Measurements from ENCODE around the gene EFNA2.

EFNA2 gene

DNA sequence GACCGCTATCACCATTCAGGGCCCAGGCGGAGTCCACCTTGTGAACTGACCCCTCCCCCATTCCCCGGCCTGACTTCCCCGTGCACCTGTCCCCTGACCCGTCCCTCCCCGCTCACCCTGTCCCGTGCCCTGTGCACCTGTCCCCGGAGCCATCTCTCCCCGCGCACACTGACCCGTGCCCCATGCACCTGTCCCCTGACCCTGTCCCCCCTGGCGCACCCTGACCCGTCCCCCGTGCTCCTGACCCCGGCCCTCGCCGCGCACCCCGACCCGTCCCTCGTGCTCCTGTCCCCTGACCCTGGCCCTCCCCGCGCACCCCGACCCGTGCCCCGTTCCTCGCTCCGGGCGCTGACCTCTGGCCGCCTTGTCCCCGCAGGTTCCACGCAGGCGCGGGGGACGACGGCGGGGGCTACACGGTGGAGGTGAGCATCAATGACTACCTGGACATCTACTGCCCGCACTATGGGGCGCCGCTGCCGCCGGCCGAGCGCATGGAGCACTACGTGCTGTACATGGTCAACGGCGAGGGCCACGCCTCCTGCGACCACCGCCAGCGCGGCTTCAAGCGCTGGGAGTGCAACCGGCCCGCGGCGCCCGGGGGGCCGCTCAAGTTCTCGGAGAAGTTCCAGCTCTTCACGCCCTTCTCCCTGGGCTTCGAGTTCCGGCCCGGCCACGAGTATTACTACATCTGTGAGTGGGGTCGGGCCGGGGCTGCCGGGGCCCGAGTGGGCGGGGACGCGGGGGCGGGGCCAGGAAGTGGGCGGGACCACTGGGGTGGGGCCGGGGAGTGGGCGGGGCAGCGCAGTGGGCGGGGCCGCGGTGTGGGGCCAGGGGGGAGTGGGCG, 9.7 kb downstream of the EFNA2 start:
- Histone ChIP-seq H3K4me1 (ENCODE audit: control insufficient read depth, low read length) (peaks cover 21% of the 10 kb centered on the region), H3K9me3 (ENCODE audit: control insufficient read depth, insufficient read depth, low read length) (no peaks in the 10 kb centered on the region), H4K20me1 (ENCODE audit: control insufficient read depth, insufficient read depth, low read depth, low read length) (no peaks in the 10 kb centered on the region), H3K27ac (ENCODE audit: low read depth, low read length) (no peak overlapping the region), H3K9me2 (replicated peaks; ENCODE audit: control insufficient read depth, low read length) (no peaks in the 10 kb centered on the region), H3K27me3 (ENCODE audit: control insufficient read depth, low read length) (peaks cover 26% of the 10 kb centered on the region), H3F3A (ENCODE audit: control insufficient read depth, insufficient read depth) (no peaks in the 10 kb centered on the region), H3K4me2 (ENCODE audit: low read length) (no peak overlapping the region), H3K79me2 (ENCODE audit: control insufficient read depth, low read length) (no peaks in the 10 kb centered on the region), H3K4me3 (ENCODE audit: low read length) (no peak overlapping the region), H3K36me3 (ENCODE audit: control insufficient read depth, low read length) (no peaks in the 10 kb centered on the region)
- TF ChIP-seq EZH2phosphoT487 (IDR thresholded peaks at IDR 0.05; ENCODE audit: borderline replicate concordance, low read length) = no peak
- TF ChIP-seq, protein P1, sequence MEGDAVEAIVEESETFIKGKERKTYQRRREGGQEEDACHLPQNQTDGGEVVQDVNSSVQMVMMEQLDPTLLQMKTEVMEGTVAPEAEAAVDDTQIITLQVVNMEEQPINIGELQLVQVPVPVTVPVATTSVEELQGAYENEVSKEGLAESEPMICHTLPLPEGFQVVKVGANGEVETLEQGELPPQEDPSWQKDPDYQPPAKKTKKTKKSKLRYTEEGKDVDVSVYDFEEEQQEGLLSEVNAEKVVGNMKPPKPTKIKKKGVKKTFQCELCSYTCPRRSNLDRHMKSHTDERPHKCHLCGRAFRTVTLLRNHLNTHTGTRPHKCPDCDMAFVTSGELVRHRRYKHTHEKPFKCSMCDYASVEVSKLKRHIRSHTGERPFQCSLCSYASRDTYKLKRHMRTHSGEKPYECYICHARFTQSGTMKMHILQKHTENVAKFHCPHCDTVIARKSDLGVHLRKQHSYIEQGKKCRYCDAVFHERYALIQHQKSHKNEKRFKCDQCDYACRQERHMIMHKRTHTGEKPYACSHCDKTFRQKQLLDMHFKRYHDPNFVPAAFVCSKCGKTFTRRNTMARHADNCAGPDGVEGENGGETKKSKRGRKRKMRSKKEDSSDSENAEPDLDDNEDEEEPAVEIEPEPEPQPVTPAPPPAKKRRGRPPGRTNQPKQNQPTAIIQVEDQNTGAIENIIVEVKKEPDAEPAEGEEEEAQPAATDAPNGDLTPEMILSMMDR (IDR thresholded peaks at IDR 0.05; ENCODE audit: low read depth, low read length, poor library complexity, severe bottlenecking) = no peak

GRCh38 chr19:1296078-1296477, 10.4 kb downstream of the EFNA2 start:
- Histone ChIP-seq H3K4me2 (ENCODE audit: low read length) (no peak overlapping the region; the same call in 1 of the 2 replicates), H3K27ac (ENCODE audit: low read depth, low read length) (no peak overlapping the region), H3K4me1 (ENCODE audit: control insufficient read depth, low read length) (peaks cover 21% of the 10 kb centered on the region), H3F3A (ENCODE audit: control insufficient read depth, insufficient read depth) (no peaks in the 10 kb centered on the region), H3K9me3 (ENCODE audit: control insufficient read depth, insufficient read depth, low read length) (no peaks in the 10 kb centered on the region), H3K27me3 (ENCODE audit: control insufficient read depth, low read length) (peaks cover 22% of the 10 kb centered on the region), H3K9me2 (replicated peaks; ENCODE audit: control insufficient read depth, low read length) (no peaks in the 10 kb centered on the region), H3K4me3 (ENCODE audit: low read length) (no peak overlapping the region), H4K20me1 (ENCODE audit: control insufficient read depth, insufficient read depth, low read depth, low read length) (no peaks in the 10 kb centered on the region), H3K36me3 (ENCODE audit: control insufficient read depth, low read length) (no peaks in the 10 kb centered on the region), H3K79me2 (ENCODE audit: control insufficient read depth, low read length) (no peaks in the 10 kb centered on the region)
- no peak for TF ChIP-seq EZH2phosphoT487 (IDR thresholded peaks at IDR 0.05; ENCODE audit: borderline replicate concordance, low read length)
- TF ChIP-seq, protein P1 (IDR thresholded peaks at IDR 0.05; ENCODE audit: low read depth, low read length, poor library complexity, severe bottlenecking) = no peak

DNA sequence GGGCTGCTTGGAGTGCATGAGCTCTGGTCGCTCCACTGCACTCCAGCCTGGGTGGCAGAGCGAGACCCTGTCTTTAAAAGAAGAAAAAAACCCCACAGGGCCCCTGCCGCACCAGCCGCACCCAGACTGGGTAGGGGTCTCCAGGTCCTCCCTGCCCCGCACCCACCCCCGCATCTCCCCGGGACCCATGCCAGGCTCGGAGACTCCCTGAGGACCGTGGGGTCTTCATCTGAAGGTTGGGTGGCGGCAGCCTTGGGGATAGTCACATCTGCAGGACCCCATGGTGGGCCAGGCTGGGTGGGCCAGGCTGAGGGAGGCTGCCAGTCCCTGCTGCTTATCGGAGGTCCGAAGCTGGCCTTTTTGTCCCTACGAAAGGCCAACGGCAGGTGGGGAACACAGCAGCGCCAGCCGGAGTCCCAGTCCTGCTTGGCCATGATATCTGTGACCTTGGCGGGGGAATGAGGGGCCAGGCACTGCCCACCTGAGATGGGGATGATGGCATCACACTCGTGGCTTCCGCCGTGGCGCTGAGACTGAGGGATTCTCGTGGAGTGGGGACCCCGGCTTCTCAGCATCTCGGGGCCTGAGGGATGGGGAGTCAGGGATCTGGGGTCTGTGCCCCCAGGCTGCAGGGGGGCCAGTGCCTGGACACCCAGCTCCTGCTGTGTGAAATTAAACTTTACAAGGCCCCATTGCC, 11.1 kb downstream of the EFNA2 start:
- Histone ChIP-seq H3K79me2 (ENCODE audit: control insufficient read depth, low read length) (no peaks in the 10 kb centered on the region), H3K27ac (ENCODE audit: low read depth, low read length) (no peak overlapping the region), H3K9me3 (ENCODE audit: control insufficient read depth, insufficient read depth, low read length) (no peaks in the 10 kb centered on the region), H3K4me1 (ENCODE audit: control insufficient read depth, low read length) (peaks cover 16% of the 10 kb centered on the region), H3K4me2 (ENCODE audit: low read length) (no peak overlapping the region), H3K36me3 (ENCODE audit: control insufficient read depth, low read length) (no peaks in the 10 kb centered on the region), H4K20me1 (ENCODE audit: control insufficient read depth, insufficient read depth, low read depth, low read length) (no peaks in the 10 kb centered on the region), H3F3A (ENCODE audit: control insufficient read depth, insufficient read depth) (no peaks in the 10 kb centered on the region), H3K27me3 (ENCODE audit: control insufficient read depth, low read length) (peaks cover 18% of the 10 kb centered on the region), H3K9me2 (replicated peaks; ENCODE audit: control insufficient read depth, low read length) (no peaks in the 10 kb centered on the region), H3K4me3 (ENCODE audit: low read length) (no peak overlapping the region)
- TF ChIP-seq EZH2phosphoT487 (IDR thresholded peaks at IDR 0.05; ENCODE audit: borderline replicate concordance, low read length) = no peak
- TF ChIP-seq, protein P1 (IDR thresholded peaks at IDR 0.05; ENCODE audit: low read depth, low read length, poor library complexity, severe bottlenecking) = no peak

All from DOHH2 (cell line).